Measurements from ENCODE around the gene ARHGAP6.

DNA sequence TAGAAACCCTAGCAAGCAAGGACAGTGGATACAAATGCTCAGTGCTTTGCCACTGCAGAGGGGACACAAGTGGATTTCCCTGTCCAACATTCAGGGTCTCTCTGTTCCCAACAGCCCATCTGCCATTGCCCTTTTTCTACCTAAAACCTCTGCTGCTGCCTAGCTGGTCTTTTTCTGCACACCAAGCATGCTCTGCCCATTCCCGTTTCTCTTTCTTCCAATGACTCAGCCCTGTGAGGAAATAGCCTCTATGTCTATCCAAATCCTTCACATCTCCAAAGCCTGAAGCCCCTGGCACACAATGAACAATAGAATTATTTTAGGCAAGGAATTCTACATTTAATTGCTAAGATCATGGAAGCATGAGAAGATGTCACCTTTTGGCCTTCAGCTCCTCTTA, 378.2 kb downstream of the ARHGAP6 start:
- TF ChIP-seq, protein P1, sequence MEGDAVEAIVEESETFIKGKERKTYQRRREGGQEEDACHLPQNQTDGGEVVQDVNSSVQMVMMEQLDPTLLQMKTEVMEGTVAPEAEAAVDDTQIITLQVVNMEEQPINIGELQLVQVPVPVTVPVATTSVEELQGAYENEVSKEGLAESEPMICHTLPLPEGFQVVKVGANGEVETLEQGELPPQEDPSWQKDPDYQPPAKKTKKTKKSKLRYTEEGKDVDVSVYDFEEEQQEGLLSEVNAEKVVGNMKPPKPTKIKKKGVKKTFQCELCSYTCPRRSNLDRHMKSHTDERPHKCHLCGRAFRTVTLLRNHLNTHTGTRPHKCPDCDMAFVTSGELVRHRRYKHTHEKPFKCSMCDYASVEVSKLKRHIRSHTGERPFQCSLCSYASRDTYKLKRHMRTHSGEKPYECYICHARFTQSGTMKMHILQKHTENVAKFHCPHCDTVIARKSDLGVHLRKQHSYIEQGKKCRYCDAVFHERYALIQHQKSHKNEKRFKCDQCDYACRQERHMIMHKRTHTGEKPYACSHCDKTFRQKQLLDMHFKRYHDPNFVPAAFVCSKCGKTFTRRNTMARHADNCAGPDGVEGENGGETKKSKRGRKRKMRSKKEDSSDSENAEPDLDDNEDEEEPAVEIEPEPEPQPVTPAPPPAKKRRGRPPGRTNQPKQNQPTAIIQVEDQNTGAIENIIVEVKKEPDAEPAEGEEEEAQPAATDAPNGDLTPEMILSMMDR (IDR thresholded peaks at IDR 0.05) = no peak
- TF ChIP-seq EZH2 (IDR thresholded peaks at IDR 0.05) = no peak
- no peak for TF ChIP-seq EZH2phosphoT487 (IDR thresholded peaks at IDR 0.05)

Data from neural progenitor cell (in vitro differentiated cells).